Measurements from ENCODE around the gene PRKCD. TPM values are rescaled to one million over a fixed set of nuclear protein-coding genes. Genes with fewer than 3 reads are reported as not detected.
A peak's percentile ranks its signal among the peaks of the same experiment; 100 is the strongest.

The PRKCD gene
- total and polyA plus RNA-seq, 9 of the 15 experiments (the other 6 are each of a cell fraction or from before 2014, with no cell fraction given) = 2.5 to 19.5 (median 6.1) TPM

DNA sequence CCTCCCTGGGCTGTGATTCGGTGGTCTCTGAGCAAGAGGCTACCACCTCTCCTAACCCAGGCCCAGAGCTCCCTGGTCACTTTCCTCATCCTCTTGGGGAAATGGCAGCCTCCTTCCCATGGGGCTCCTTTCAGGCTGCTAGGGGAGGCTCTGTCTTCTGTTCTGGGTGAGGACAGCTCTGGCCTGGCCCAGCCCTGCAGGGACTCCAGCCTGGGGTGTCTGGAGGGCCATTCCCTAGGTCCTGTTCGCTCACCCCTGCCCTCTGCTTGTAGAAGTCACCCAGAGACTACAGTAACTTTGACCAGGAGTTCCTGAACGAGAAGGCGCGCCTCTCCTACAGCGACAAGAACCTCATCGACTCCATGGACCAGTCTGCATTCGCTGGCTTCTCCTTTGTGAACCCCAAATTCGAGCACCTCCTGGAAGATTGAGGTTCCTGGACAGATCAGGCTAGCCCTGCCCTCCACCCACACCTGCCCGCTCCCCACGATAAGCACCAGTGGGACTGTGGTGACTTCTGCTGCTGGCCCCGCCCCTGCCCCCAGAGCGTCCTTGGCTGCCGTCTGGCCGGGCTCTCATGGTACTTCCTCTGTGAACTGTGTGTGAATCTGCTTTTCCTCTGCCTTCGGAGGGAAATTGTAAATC, 30.9 kb downstream of the PRKCD start:
- Histone ChIP-seq H3K9me3 (replicated peaks; ENCODE audit: control insufficient read depth, insufficient read depth, low read depth, low read length) (no peaks in the 10 kb centered on the region), H3K4me2 (ENCODE audit: insufficient read depth, low read length) (no peak overlapping the region)

DNA sequence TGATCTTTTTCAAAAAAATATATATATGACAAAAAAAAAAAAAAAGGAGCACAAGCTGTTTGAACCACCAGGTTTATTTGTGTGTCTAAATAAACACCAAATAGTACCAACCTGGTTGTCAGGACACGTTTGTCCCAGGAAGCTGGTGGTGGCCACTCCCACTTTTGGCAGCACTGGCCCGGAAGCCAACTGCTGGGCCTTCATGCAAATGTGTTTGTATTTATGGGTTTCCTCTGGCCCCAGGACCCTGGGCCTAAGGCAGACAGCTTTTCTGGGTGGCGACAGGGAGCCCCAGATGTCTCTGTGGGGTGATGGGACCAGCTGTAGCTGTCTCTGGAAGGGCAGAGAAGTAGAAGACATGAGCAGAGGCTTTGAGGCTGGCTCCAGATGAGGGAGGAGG, 31.6 kb downstream of the PRKCD start:
- in situ Hi-C loops (cut with MboI) (no loop called here), intact Hi-C loops (cut with micrococcal nuclease) (no loop called here)
- WGBS (ENCODE audit: insufficient coverage, low coverage, missing lambda C conversion rate) = 71% methylated on average over 3 of the region's 3 CpGs
- POLR2A ChIA-PET = interaction anchor here (0.6 to 1.2 kb wide), 3 partner anchors 14 to 84 kb away, joined by 3 read pairs; no protein-coding TSS in a partner anchor
- H2AFZ ChIP-seq (ENCODE audit: low read depth, low read length) = no peak overlapping the region
- CTCF ChIA-PET (ENCODE audit: low intra/inter-chr PET ratio) = no interaction called here
- no peak overlapping the region for H3K27ac ChIP-seq (ENCODE audit: extremely low read depth, low read depth, low read length)
- no peak overlapping the region for H3K9ac ChIP-seq (ENCODE audit: insufficient read depth in 1 of 2, low read depth in 2 of 2, low read length in 2 of 2)
- H3K9me1 ChIP-seq (ENCODE audit: control insufficient read depth, insufficient read depth, low read length) = no peaks in the 10 kb centered on the region
- DNase-seq (ENCODE audit: extremely low read depth in 1 of 4, low spot score in 3 of 4) (no peak), FAIRE-seq (no peak), ATAC-seq (no peak)
- peaks cover 9 to 19% of the 10 kb centered on the region in 2 experiments; a peak in 4 of 5 replicates for H3K4me1 ChIP-seq (replicated peaks in 1 of 2; ENCODE audit: control insufficient read depth in 2 of 2, insufficient read depth in 2 of 2, low read length in 2 of 2)
- H3K27me3 ChIP-seq (ENCODE audit: control insufficient read depth in 2 of 2, insufficient read depth in 2 of 2, low read length in 2 of 2) = no peaks in the 10 kb centered on the region
- no peak overlapping the region for H3K4me3 ChIP-seq
- H4K20me1 ChIP-seq (replicated peaks; ENCODE audit: control insufficient read depth, insufficient read depth, low read length) = 0 out of 2 replicates have a peak, but pooled peaks cover 5% of the 10 kb centered on the region
- no peaks in the 10 kb centered on the region for H3K9me3 ChIP-seq (replicated peaks; ENCODE audit: control insufficient read depth, insufficient read depth, low read depth, low read length)
- peaks cover 11% of the 10 kb centered on the region; the same call in 2 of the 3 replicates for H3K36me3 ChIP-seq (ENCODE audit: control insufficient read depth, insufficient read depth, low read length)
- no TSS peak for BruUV-seq (replicated peaks)
- H3K4me2 ChIP-seq (ENCODE audit: insufficient read depth, low read length) = no peak overlapping the region
- H3K79me2 ChIP-seq (ENCODE audit: control insufficient read depth, insufficient read depth, low read length) = no peaks in the 10 kb centered on the region
- TF ChIP-seq PTRF (tag; IDR thresholded peaks at IDR 0.05) = no peak
- TF ChIP-seq ARNT (IDR thresholded peaks at IDR 0.05) = no peak

More for the DNA sequence above, 30.9 kb downstream of the PRKCD start:
- no peak overlapping the region for H2AFZ ChIP-seq (ENCODE audit: low read depth, low read length)
- TF ChIP-seq RBFOX2 (IDR thresholded peaks at IDR 0.05; ENCODE audit: low read depth, low read length) (no peak), TOE1 (IDR thresholded peaks at IDR 0.05; ENCODE audit: borderline replicate concordance) (no peak), TOE1 (CRISPR knock-in tag; IDR thresholded peaks at IDR 0.05; ENCODE audit: borderline replicate concordance, low read depth) (no peak)
- H3K4me3 ChIP-seq = no peak overlapping the region
- peak overlapping the region in 1 of 2 experiments; percentile 52; a peak in 1 of 4 replicates for H3K9ac ChIP-seq (ENCODE audit: insufficient read depth in 1 of 2, low read depth in 2 of 2, low read length in 2 of 2)
- CTCF ChIA-PET (ENCODE audit: low intra/inter-chr PET ratio) = no interaction called here
- in situ Hi-C loops (cut with MboI) (no loop called here), intact Hi-C loops (cut with micrococcal nuclease) (no loop called here)
- 69% methylated on average over 13 of the region's 16 CpGs for WGBS (ENCODE audit: insufficient coverage, low coverage, missing lambda C conversion rate)
- FAIRE-seq (no peak), DNase-seq (ENCODE audit: extremely low read depth in 1 of 4, low spot score in 3 of 4) (no peak), ATAC-seq (no peak)
- peaks cover 7 to 19% of the 10 kb centered on the region in 2 experiments; a peak in 4 of 5 replicates for H3K4me1 ChIP-seq (replicated peaks in 1 of 2; ENCODE audit: control insufficient read depth in 2 of 2, insufficient read depth in 2 of 2, low read length in 2 of 2)
- POLR2A ChIA-PET = interaction anchor here (0.6 to 1.2 kb wide), 2 partner anchors 15 to 83 kb away, joined by 3 read pairs; no protein-coding TSS in a partner anchor
- H4K20me1 ChIP-seq (replicated peaks; ENCODE audit: control insufficient read depth, insufficient read depth, low read length) = 0 out of 2 replicates have a peak, but pooled peaks cover 5% of the 10 kb centered on the region
- BruUV-seq (replicated peaks) = no TSS peak
- H3K27me3 ChIP-seq (ENCODE audit: control insufficient read depth in 2 of 2, insufficient read depth in 2 of 2, low read length in 2 of 2) = no peaks in the 10 kb centered on the region
- no peaks in the 10 kb centered on the region for H3K79me2 ChIP-seq (ENCODE audit: control insufficient read depth, insufficient read depth, low read length)
- H3K36me3 ChIP-seq (ENCODE audit: control insufficient read depth, insufficient read depth, low read length) = peaks cover 11% of the 10 kb centered on the region; the same call in 2 of the 3 replicates
- no peak overlapping the region for H3K27ac ChIP-seq (ENCODE audit: extremely low read depth, low read depth, low read length)
- no peaks in the 10 kb centered on the region for H3K9me1 ChIP-seq (ENCODE audit: control insufficient read depth, insufficient read depth, low read length)
